Activated naive CD4-positive, alpha-beta T cell treated with anti-CD3 and anti-CD28 coated beads, Interleukin-2, amount 10 ng/mL, durations not matched to agents 7 days and 5 days (primary cell): ENCODE results near the gene HAUS1.

Experiments used
- CTCF ChIA-PET: fragments of 350-600 bp; sonication (Branson Sonifier 250); formaldehyde crosslinking; loops from one replicate; lab custom pipeline; 2021; ENCODE audit warnings: antibody characterized with exemption; lab: Charles Lee
- DNase-seq: peaks from one replicate; pipeline ENCODE4 v3.0.0-alpha.2; 2020
- H3K27ac Mint-ChIP-seq: one replicate; pipeline ENCODE4 v1.8.0; 2021; ENCODE audit warnings: mild to moderate bottlenecking, moderate library complexity, mixed read lengths
- H3K27me3 Mint-ChIP-seq: one replicate; pipeline ENCODE4 v1.8.0; 2021; ENCODE audit warnings: mild to moderate bottlenecking, mixed read lengths
- H3K36me3 Mint-ChIP-seq: one replicate; pipeline ENCODE4 v1.8.0; 2021; ENCODE audit warnings: mixed read lengths
- H3K4me1 Mint-ChIP-seq: one replicate; pipeline ENCODE4 v1.8.0; 2021; ENCODE audit warnings: mixed read lengths
- H3K4me3 Mint-ChIP-seq: one replicate; pipeline ENCODE4 v1.8.0; 2021; ENCODE audit warnings: mild to moderate bottlenecking, moderate library complexity, mixed read lengths
- H3K9me3 Mint-ChIP-seq: one replicate; pipeline ENCODE4 v1.8.0; 2021; ENCODE audit warnings: mixed read lengths

The HAUS1 gene

GRCh38 chr18:46104128-46104911 lies at the start of gene HAUS1:
TSS of gene HAUS1 (plus strand) at chr18:46104385. CDS start at chr18:46104412, 27 bp downstream.
- Mint-ChIP-seq H3K4me3 (peak within 1 kb of the TSS; percentile 97), H3K36me3 (peaks cover 20% of the 10 kb centered on the region), H3K9me3 (no peaks in the 10 kb centered on the region), H3K4me1 (peaks cover 48% of the 10 kb centered on the region), H3K27ac (peak within 1 kb of the TSS; percentile 87), H3K27me3 (no peaks in the 10 kb centered on the region)
- CTCF ChIA-PET: no interaction called here
- peak; percentile 87 for DNase-seq

- CTCF ChIA-PET: interaction anchor here (0.7 to 2.5 kb wide), 3 partner anchors 13 to 23 kb away, joined by 3 to 18 read pairs (median 6); no protein-coding TSS in a partner anchor
- no peaks in the 10 kb centered on the region for H3K9me3 Mint-ChIP-seq
- peaks cover 29% of the 10 kb centered on the region for H3K4me1 Mint-ChIP-seq
- peak overlapping the region; percentile 38 for H3K27ac Mint-ChIP-seq
- H3K36me3 Mint-ChIP-seq: no peaks in the 10 kb centered on the region
- DNase-seq: no peak
- no peak overlapping the region for H3K4me3 Mint-ChIP-seq
- no peaks in the 10 kb centered on the region for H3K27me3 Mint-ChIP-seq
These were observed 49.0 kb upstream of the HAUS1 start for GRCh38 chr18:46054956-46055837.

- DNase-seq: no peak
- CTCF ChIA-PET: interaction anchor here (0.7 to 2.5 kb wide), 4 partner anchors 12 to 602 kb away, joined by 3 to 18 read pairs (median 4); no protein-coding TSS in a partner anchor
- H3K4me1 Mint-ChIP-seq: peaks cover 29% of the 10 kb centered on the region
- no peak overlapping the region for H3K4me3 Mint-ChIP-seq
- H3K27ac Mint-ChIP-seq: peak overlapping the region; percentile 38
- no peaks in the 10 kb centered on the region for H3K27me3 Mint-ChIP-seq
- no peaks in the 10 kb centered on the region for H3K36me3 Mint-ChIP-seq
- no peaks in the 10 kb centered on the region for H3K9me3 Mint-ChIP-seq
These were observed 48.4 kb upstream of the HAUS1 start for GRCh38 chr18:46055838-46056230.

GRCh38 chr18:46060359-46060841 lies 43.8 kb upstream of the HAUS1 start:
- peaks cover 10% of the 10 kb centered on the region for H3K4me1 Mint-ChIP-seq
- no peaks in the 10 kb centered on the region for H3K36me3 Mint-ChIP-seq
- no peak overlapping the region for H3K27ac Mint-ChIP-seq
- no peak for DNase-seq
- H3K4me3 Mint-ChIP-seq: no peak overlapping the region
- no peaks in the 10 kb centered on the region for H3K9me3 Mint-ChIP-seq
- CTCF ChIA-PET: no interaction called here
- H3K27me3 Mint-ChIP-seq: no peaks in the 10 kb centered on the region

GRCh38 chr18:46061387-46061786 lies 42.8 kb upstream of the HAUS1 start:
- Mint-ChIP-seq H3K4me1 (peaks cover under 1% of the 10 kb centered on the region), H3K27ac (no peak overlapping the region), H3K4me3 (no peak overlapping the region), H3K36me3 (no peaks in the 10 kb centered on the region), H3K9me3 (no peaks in the 10 kb centered on the region), H3K27me3 (no peaks in the 10 kb centered on the region)
- CTCF ChIA-PET: interaction anchor here (0.6 to 1.2 kb wide), 2 partner anchors 12 to 374 kb away, joined by 3 read pairs; no protein-coding TSS in a partner anchor
- DNase-seq: no peak

GRCh38 chr18:46061796-46062195 lies 42.4 kb upstream of the HAUS1 start:
- no peak for DNase-seq
- Mint-ChIP-seq H3K4me3 (no peak overlapping the region), H3K4me1 (no peaks in the 10 kb centered on the region), H3K36me3 (no peaks in the 10 kb centered on the region), H3K27me3 (no peaks in the 10 kb centered on the region), H3K9me3 (no peaks in the 10 kb centered on the region), H3K27ac (no peak overlapping the region)
- CTCF ChIA-PET: interaction anchor here (0.6 to 1.2 kb wide), 2 partner anchors 12 to 374 kb away, joined by 3 read pairs; no protein-coding TSS in a partner anchor

- Mint-ChIP-seq H3K36me3 (no peaks in the 10 kb centered on the region), H3K9me3 (no peaks in the 10 kb centered on the region), H3K27ac (no peak overlapping the region), H3K4me3 (no peak overlapping the region), H3K27me3 (no peaks in the 10 kb centered on the region), H3K4me1 (peaks cover 2% of the 10 kb centered on the region)
- DNase-seq: no peak
- CTCF ChIA-PET: no interaction called here
These were observed 41.4 kb upstream of the HAUS1 start for GRCh38 chr18:46062781-46063180.

- no peaks in the 10 kb centered on the region for H3K36me3 Mint-ChIP-seq
- no peak overlapping the region for H3K27ac Mint-ChIP-seq
- peaks cover 16% of the 10 kb centered on the region for H3K4me1 Mint-ChIP-seq
- no peaks in the 10 kb centered on the region for H3K9me3 Mint-ChIP-seq
- no peak overlapping the region for H3K4me3 Mint-ChIP-seq
- peaks cover 12% of the 10 kb centered on the region for H3K27me3 Mint-ChIP-seq
- CTCF ChIA-PET: interaction anchor here (0.6 to 2.0 kb wide), 2 partner anchors 12 to 398 kb away, joined by 3 to 6 read pairs; no protein-coding TSS in a partner anchor
- DNase-seq: no peak
These were observed 36.7 kb upstream of the HAUS1 start for GRCh38 chr18:46067438-46068007.

GRCh38 chr18:46068763-46069162 lies 35.4 kb upstream of the HAUS1 start:
- DNase-seq: no peak
- no peak overlapping the region for H3K4me3 Mint-ChIP-seq
- H3K27ac Mint-ChIP-seq: no peak overlapping the region
- H3K27me3 Mint-ChIP-seq: peaks cover 12% of the 10 kb centered on the region
- no peaks in the 10 kb centered on the region for H3K36me3 Mint-ChIP-seq
- H3K4me1 Mint-ChIP-seq: peaks cover 25% of the 10 kb centered on the region
- H3K9me3 Mint-ChIP-seq: no peaks in the 10 kb centered on the region
- CTCF ChIA-PET: interaction anchor here (2.0 kb wide), 1 partner anchor 13 kb away, joined by 6 read pairs; no protein-coding TSS in a partner anchor

- no peak overlapping the region for H3K27ac Mint-ChIP-seq
- no peak overlapping the region for H3K4me3 Mint-ChIP-seq
- CTCF ChIA-PET: interaction anchor here (0.7 to 0.9 kb wide), 2 partner anchors 33 to 382 kb away, joined by 3 read pairs; no protein-coding TSS in a partner anchor
- no peak for DNase-seq
- peaks cover 12% of the 10 kb centered on the region for H3K27me3 Mint-ChIP-seq
- peaks cover 27% of the 10 kb centered on the region for H3K4me1 Mint-ChIP-seq
- H3K36me3 Mint-ChIP-seq: no peaks in the 10 kb centered on the region
- no peaks in the 10 kb centered on the region for H3K9me3 Mint-ChIP-seq
These were observed 34.7 kb upstream of the HAUS1 start for GRCh38 chr18:46069524-46069923.

GRCh38 chr18:46070232-46070631 lies 34.0 kb upstream of the HAUS1 start:
- Mint-ChIP-seq H3K9me3 (no peaks in the 10 kb centered on the region), H3K4me1 (peaks cover 27% of the 10 kb centered on the region), H3K4me3 (peak overlapping the region; percentile 75), H3K27me3 (peaks cover 12% of the 10 kb centered on the region), H3K27ac (no peak overlapping the region), H3K36me3 (no peaks in the 10 kb centered on the region)
- CTCF ChIA-PET: interaction anchor here (0.9 kb wide), 1 partner anchor 34 kb away, joined by 3 read pairs; no protein-coding TSS in a partner anchor
- DNase-seq: no peak

- Mint-ChIP-seq H3K27ac (peak overlapping the region; percentile 42), H3K9me3 (no peaks in the 10 kb centered on the region), H3K36me3 (no peaks in the 10 kb centered on the region), H3K4me3 (peak overlapping the region; percentile 75), H3K4me1 (peaks cover 27% of the 10 kb centered on the region), H3K27me3 (peaks cover 12% of the 10 kb centered on the region)
- CTCF ChIA-PET: interaction anchor here (1.0 to 4.1 kb wide), 3 partner anchors 97 to 421 kb away, joined by 3 to 47 read pairs (median 36); no protein-coding TSS in a partner anchor
- DNase-seq: peak; percentile 28
These were observed 33.2 kb upstream of the HAUS1 start for GRCh38 chr18:46070815-46071652.
